DMS 273 (cell line): Measurements from ENCODE around the gene NIPAL1.

Experiments used
- DNase-seq: peaks from one replicate; lab custom pipeline; 2025; ENCODE audit not compliant: unreplicated experiment; lab: John Stamatoyannopoulos, UW

Gene NIPAL1

DNA sequence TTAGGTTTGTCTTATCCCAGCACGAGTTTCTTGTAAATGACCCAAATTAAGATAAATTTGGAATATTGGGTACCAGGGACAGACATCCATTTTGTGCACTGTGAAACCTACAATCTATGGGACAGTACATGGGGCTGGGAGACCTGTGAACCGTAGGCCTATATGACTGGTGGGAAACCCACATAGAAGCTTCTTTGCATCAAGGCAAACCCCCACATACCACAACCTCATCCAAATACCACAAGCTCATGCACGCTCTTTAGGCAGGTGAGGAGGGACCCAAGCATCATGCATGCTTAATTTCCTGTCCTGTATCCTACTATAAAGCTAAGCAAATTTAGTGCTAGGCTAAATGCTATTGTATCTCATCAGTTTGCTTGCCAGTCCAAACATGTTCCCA, 47.8 kb downstream of the NIPAL1 start:
- no peak for DNase-seq

DNA sequence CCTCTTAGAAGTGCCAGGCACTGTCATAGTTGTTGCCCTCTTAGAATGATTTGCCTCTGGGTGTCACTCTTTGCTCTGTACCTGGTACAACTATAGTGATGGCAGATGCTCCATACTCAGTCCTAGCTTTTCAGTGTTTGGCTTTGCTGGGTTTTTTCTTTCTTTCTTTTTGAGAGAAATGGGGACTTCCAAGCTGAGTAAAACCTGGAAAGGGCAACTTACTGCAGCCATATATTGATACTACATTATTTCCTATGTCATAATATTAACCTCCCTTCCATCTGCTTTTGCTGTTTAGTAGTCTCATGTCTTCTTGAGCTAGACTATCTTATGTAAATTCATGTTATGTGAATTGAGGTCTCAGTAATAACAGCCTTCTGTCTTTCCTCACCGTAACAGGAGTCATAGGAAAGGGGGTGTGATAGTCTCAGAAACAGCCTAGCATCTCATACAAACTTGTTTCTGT, 49.0 kb downstream of the NIPAL1 start:
- DNase-seq, result no peak

DNA sequence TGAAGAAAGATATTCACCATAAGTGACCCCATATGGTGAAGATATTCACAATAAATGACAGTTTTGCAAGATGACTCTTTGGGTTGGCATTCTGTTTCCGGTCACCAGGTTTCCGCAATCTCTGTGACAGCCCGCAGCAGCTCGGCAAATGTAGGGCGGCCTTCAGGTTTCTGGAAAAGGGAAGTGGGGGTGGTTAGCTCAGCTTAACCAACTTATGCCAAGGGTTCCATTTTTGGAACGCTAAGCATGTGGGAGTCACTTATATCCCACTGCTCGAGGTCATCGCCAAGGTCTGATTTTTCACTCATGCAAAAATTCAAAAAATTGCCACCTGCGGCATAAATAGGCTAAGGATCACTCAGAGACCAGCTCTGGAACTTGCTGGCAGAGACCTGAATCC, 51.0 kb downstream of the NIPAL1 start:
- no peak for DNase-seq

DNA sequence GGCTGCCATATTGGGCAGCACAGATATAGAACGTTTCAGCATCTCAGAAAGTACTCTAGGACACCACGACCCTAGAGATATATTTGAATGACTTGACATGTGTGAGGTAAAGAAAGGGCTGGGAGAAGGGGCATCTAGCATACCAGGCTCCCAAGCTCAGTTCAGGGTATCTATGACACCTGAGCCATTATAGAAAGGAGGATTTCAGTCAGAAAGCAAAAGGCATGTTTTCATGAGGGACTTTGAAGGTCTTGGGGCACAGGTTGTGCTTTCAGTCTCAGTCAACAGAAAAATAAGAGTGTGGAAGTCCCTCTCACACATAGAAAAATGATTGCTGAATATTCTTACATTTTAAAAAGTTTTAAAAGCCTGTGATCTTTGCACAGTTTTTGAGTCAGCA, 51.6 kb downstream of the NIPAL1 start:
- DNase-seq, result no peak

DNA sequence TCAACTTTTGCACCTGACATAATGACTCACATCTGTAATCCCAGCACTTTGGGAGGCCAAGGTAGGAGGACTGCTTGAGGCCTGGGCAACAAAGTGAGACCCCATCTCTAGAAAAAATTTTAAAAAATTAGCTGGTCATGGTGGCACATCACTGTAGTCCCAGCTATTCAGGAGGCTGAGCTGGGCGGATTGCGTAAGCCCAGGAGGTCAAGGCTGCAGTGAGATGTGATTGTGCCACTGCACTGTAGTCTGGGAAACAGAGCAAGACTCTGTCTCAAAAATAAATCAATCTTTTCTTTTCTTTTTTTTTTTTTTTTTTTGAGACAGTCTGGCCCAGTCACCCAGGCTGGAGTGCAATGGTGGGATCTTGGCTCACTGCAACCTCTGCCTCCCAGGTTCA, 52.5 kb downstream of the NIPAL1 start:
- no peak for DNase-seq

DNA sequence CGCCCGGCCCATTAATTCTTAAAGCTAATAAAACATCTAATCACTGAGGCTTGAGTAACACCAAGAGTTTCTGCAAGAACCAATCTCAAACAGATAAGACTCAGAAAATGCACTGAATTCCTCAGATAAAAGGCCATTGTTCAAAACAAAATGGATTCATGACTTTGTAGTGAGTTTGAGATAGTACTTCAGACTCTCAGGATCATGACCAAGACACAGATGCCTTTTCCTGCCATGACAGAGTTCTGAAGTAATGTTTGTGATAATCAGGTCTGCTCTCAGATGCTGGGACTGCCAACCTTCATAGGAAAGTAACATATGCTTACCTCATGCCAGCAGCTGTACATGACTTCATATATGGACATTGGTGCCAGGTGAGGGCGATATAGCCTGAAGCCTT, 54.6 kb downstream of the NIPAL1 start:
- peak; percentile 20 for DNase-seq

DNA sequence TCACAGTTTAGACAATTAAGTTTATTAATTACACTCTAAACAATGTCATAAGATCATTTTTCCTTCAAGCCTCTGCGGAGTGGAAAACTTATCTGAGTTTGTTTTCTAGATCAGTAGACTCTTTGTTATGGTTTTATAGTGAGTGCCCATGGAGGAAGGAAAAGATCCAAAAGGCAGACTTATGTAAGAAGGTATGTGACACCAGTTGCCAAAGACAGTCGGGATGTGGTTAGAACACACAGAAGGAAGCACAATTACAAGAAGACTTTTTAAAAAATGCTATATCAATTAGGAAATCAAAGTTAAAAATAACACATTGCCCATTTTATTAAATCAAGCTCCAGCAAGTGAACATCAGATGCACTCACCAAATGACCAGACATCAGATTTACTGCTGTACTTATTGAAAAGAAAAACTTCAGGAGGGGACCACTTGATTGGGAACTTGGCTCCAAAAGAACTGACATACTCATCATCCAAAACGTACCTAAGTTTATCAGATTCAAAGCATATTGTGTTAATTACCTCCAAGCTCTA, 57.1 kb downstream of the NIPAL1 start:
- no peak for DNase-seq

DNA sequence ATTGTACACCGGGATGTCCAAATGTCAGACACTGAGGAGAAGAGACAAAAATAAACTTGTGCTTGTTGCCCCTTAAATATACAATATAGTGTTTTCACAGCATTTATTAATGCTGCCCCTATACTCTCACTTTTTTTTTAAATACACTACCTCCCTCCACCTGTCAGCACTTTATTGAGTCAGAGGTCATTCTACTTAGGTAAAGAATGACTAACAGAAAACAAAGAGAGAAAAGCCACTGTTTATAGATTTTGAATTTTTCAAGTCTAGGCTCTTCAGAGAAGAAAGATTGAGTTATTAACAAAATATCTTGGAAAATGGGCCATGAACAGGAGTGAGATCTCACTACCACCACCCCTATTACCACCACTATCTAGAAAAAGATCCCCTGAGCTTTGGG, 58.1 kb downstream of the NIPAL1 start:
- DNase-seq, result no peak

DNA sequence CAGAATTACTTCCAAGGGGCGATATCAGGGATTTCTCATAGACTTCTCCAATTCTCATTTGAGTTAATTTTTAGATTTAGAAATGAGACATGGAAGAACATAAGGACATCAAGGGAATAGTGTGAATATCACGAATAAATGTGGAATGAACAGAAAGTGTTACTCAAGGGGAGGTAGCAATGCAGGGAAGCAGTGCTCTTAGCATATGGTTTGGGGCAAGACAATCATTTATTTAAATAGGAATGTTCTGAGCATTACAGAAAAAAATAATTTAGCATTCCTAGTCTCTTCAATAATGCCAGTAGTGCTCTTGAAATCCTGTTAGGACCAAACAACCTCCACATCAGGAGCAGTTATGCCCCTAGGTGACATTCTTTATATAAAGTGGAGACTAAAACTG, 61.9 kb downstream of the NIPAL1 start:
- no peak for DNase-seq

DNA sequence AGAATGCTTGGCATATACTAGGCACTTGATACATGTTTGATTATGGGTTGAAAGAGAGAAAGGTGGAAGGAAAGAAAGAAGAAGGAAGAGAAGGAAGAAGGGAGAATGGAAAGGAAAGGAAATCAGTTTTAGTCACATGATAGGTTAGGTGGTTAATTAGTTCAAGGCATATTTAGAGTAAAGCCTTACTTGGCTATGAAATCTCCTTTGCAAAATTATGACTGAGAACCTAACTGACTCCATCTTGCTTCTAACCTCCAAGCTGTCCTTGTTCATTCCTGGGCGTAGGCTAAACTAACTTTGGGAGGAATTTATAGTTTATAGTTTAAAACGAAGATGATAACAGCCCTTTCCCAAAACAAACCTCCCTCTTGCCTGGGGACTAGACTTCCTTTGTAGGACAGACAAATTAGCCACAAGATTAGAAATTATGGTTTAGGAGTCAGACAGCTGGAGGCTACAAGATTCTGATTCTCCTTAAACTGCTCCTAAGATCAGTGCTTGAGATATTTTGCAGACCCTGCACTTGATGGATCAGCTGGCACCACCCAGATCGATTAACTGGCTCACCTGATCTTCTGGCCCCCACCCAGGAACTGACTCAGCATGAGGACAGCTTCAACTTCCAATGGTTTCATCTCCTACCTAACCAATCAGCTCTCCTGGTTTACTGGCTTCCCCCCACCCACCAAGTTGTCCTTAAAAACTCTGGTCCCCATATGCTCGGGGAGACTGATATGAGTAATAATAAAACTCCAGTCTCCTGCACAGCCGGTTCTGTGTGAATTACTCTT, 62.5 kb downstream of the NIPAL1 start:
- no peak for DNase-seq

DNA sequence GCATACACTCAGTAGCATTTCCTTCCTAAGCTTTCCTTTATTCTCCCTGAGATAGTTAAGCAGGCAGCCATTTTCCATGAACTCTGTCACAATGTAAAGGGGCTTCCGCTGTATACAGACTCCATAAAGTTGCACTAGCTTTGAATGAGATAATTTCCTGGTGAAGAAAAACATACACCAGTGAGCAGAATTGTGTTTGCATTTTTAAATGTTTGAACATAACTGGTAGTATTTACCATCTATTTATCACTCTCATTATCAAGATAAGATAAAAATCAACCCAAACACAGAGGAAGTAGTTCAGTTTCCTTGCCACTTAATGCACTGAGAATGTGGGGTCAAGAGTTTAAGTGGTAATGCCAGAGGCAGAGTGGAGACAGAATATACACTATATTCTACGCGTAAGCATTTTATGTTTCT, 63.4 kb downstream of the NIPAL1 start:
- no peak for DNase-seq

DNA sequence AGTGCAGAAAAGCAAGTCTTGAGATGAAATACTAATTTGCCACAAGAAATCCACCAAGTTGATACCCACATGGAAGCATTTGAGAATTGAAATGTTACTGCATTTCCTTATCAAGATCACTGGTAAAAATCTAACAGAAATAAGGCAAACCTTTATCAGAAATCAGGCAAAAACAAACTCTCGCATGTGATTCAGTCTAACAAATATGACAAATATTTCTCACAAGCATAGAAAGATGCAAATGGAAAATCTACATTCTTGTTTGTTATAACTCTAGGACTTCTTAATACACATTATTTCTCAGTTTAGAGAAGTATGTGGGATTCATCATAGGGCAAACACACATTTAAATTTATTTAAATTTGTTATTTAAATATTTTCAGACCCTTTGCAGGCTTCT, 64.6 kb downstream of the NIPAL1 start:
- DNase-seq, result no peak

DNA sequence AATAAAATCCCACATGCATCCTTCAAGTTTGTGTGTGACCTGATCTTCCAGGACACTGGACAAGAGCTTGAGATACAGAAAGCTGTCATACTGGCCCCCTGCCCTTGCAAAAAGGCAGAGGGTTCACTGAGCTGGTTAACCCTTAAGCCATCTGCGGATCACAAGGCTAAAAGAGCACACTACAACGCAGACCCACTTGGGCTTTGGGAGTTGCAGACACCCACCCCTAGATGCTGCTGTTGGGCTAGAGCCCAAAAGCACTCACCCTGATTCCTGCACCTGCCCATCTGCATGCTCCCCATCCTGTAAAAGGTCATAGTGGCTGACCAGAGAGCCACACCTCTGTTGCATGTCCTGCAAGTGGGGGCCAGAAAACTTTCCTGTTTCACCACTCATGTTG, 66.4 kb downstream of the NIPAL1 start:
- DNase-seq, result no peak

DNA sequence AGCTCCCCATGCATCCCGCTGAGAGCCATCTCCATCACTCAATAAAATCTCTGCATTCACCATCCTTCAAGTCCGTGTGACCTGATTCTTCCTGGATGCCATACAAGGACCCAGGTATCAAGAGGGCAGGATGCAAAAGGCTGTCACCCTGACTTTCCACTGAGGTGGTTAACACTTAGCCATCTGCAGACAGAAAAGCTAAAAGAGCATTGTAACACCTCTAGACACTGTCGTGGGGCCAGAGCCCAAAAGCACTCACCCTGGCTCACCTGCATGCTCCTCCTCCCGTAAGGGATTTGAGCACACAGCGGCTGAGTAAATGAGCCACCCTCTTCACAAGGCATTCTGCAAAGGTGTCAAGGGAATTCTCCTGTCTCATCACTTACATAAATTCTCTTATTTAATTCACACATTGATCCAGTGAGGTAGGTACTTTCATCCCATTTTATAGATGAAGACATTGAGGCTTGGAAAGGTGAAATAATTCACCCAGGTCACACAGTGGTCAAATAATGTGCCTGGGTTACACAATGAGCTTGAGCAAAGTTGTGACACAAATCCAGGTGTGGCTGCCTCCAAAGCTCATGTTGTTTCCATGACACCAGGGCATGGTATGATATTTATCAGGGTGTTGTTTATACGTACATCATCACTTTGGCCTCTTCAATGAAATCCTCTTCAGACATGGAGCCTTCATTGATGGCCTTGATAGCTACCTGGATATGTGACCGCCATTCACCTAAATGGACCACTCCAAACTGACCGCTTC, 69.4 kb downstream of the NIPAL1 start:
- DNase-seq, result no peak
